Medulla oblongata (tissue), 1 donor: ENCODE results near the gene TCERG1L.
"Not testable (repeated sequence)": the region's sequence is repeated elsewhere in the genome, so short reads cannot be mapped to it uniquely, and the experiment has no call there.

Experiments used
- DNase-seq: peaks from one replicate; pipeline ENCODE4 v3.0.0-alpha.2; 2015; ENCODE audit errors: extremely low spot score

The TCERG1L gene

GRCh38 chr10:131311661-131312477 is at the start of gene TCERG1L:
TCERG1L (minus strand) TSS chr10:131311721; CDS start chr10:131311635, 86 bp downstream.
- no peak for DNase-seq

- no peak for DNase-seq
These were observed 47.4 kb upstream of the TCERG1L start for GRCh38 chr10:131358741-131359442.

GRCh38 chr10:131356442-131356841 is 44.9 kb upstream of the TCERG1L start:
- no peak for DNase-seq

GRCh38 chr10:131355881-131356280 is 44.4 kb upstream of the TCERG1L start:
- DNase-seq: no peak

GRCh38 chr10:131355056-131355455 is 43.5 kb upstream of the TCERG1L start:
- no peak for DNase-seq

GRCh38 chr10:131354380-131354779 is 42.9 kb upstream of the TCERG1L start:
- no peak for DNase-seq

- no peak for DNase-seq
These were observed 41.3 kb upstream of the TCERG1L start for GRCh38 chr10:131352765-131353290.

- DNase-seq: no peak
These were observed 39.1 kb upstream of the TCERG1L start for GRCh38 chr10:131350660-131351059.

GRCh38 chr10:131350245-131350644 is 38.7 kb upstream of the TCERG1L start:
- no peak for DNase-seq

- no peak for DNase-seq
These were observed 34.9 kb upstream of the TCERG1L start for GRCh38 chr10:131346456-131346855.

- DNase-seq: no peak
These were observed 34.2 kb upstream of the TCERG1L start for GRCh38 chr10:131345691-131346090.

GRCh38 chr10:131344747-131345146 is 33.2 kb upstream of the TCERG1L start:
- no peak for DNase-seq

GRCh38 chr10:131337741-131338140 is 26.2 kb upstream of the TCERG1L start:
- DNase-seq: no peak

GRCh38 chr10:131332821-131333220 is 21.3 kb upstream of the TCERG1L start:
- DNase-seq: no peak

GRCh38 chr10:131323880-131324279 is 12.4 kb upstream of the TCERG1L start:
- DNase-seq: no peak

GRCh38 chr10:131323025-131323424 is 11.5 kb upstream of the TCERG1L start:
- no peak for DNase-seq

- not testable (repeated sequence) for DNase-seq
These were observed 11.1 kb upstream of the TCERG1L start for GRCh38 chr10:131322575-131322974.

- no peak for DNase-seq
These were observed 9.5 kb upstream of the TCERG1L start for GRCh38 chr10:131320860-131321604.

GRCh38 chr10:131318814-131319213 is 7.3 kb upstream of the TCERG1L start:
- DNase-seq: no peak

- no peak for DNase-seq
These were observed 6.8 kb upstream of the TCERG1L start for GRCh38 chr10:131318291-131318690.

GRCh38 chr10:131316321-131317075 is 5.0 kb upstream of the TCERG1L start:
- no peak for DNase-seq
